NCI-H2196 treated with DMSO at 0.1 percent for 48 hours (cell line): ENCODE results near the gene LMBR1L.

Experiments
- DNase-seq: peaks from one replicate; lab custom pipeline; 2025; ENCODE audit not compliant: unreplicated experiment; lab: John Stamatoyannopoulos, UW

LMBR1L gene

DNA sequence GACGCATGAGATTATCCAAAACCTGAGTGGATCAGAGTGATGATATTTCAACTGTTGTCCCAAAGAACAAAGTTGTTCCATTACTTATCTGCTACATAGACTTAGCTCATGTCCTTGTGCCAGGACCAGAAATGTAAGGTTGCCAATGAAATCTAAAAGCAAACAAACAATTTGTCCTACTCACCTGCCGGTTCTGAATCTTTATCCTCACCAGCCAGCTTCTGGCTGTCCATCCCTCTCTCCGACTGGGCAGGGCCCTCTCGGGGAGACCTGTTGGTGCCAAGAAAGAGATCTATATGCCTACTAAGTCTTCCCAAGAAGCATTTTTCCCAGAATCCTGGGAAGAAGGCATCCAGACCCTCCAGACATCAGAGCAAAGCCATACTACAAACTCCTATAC is 55.6 kb downstream of the LMBR1L start:
- no peak for DNase-seq

DNA sequence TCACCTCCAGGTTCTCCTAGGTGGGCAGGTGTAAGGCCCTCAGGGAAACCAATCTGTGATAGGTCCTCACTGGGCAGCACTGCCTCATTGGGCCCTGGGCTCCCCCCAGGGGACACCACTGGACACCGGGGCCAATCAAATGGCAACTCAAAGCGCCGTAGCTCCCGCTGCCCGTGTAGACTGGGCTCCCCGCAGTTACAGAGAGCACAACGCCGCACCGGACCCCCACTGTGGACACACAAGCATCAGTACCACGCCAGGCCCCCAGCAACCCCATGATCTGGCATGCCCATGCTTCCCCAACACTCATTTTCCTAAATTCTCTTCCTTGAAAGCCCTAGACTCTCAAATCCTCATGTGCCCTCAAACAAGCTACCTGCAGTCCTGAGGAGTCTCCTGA is 56.1 kb downstream of the LMBR1L start:
- no peak for DNase-seq

GRCh38 chr12:49054096-49054495 is 56.6 kb downstream of the LMBR1L start:
- DNase-seq = no peak

- DNase-seq = no peak
Measured at GRCh38 chr12:49052451-49053208, 58.0 kb downstream of the LMBR1L start.

- no peak for DNase-seq
Measured at GRCh38 chr12:49051777-49052438, 58.7 kb downstream of the LMBR1L start.

DNA sequence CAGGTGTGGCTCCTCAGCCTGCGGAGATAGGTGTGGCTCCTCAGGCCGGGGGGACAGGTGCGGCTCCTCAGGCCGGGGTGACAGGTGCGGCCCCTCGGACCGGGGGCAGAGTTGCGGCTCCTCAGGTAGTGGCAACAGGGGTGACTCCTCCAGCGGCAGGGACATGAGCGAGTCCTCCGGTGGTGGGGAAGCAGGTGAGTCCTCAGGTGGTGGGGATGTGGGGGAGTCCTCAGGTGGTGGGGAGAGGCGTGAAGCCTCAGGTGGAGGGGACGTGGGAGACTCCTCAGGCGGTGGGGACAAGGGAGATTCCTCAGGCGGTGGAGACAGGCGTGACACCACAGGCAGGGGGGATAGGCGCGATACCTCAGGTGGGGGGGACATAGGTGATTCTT is 59.3 kb downstream of the LMBR1L start:
- DNase-seq = no peak

- DNase-seq = no peak
Measured at GRCh38 chr12:49050507-49051372, 59.9 kb downstream of the LMBR1L start.

DNA sequence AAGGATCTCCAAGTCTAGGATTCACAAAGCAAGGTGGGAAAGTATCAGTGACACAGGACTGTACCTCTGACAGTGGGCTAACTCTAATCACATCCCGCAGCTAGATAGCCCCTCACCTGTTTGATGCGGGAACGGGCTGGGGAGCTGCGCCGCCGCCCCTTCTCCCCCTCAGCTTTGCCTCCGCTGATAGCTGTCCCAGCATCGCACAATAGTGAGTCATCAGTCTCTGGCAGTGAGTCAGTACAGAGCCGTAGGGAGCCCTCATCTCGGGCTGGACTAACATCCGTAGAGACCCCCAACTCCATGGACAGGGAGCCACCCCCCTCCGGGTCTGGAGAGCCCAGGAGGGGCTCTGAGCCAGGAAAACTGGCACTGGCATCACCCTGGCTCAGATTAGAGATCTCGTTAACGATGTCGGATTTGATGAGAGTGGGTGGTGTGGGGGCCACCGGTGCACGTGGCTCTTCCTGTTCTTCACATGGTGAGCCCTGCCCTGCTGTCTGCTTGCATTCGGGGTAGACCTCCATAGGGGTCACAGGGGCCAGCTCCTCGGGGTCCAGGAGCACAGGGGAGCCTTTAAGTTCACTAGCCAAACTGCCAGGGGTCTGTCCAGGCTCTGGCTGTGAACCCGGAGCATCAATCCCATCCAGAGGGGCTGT is 61.0 kb downstream of the LMBR1L start:
- DNase-seq = no peak

DNA sequence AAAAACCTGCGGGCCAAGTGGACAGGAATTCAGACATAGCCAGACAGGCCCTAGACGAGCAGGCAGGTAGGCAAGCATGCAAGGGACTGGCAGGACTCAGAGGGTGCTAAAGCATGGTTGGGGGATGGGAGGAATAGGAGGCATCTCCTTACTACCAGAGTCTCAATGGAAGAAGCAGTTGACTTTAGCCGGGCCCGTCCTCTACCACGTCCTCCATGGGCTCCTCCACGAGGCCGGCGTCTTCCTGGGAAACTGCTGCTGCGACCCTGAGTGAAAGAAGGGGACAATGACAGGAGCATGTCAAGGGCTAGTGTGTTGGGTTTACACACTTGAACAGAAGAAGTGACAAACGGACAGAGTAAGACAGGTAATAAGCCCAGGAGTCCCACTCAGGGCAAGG is 61.7 kb downstream of the LMBR1L start:
- DNase-seq = no peak
